Measurements from ENCODE around the gene CELF6.
A peak's percentile ranks its signal among the peaks of the same experiment; 100 is the strongest.
"Not testable (repeated sequence)": the region's sequence is repeated elsewhere in the genome, so short reads cannot be mapped to it uniquely, and the experiment has no call there.

The CELF6 gene

GRCh38 chr15:72315706-72316370 lies 4.1 kb downstream of the CELF6 start:
- no peak for DNase-seq (ENCODE audit: low spot score)

- no peak for DNase-seq (ENCODE audit: low spot score)
These were observed 6.1 kb downstream of the CELF6 start for GRCh38 chr15:72313881-72314280.

GRCh38 chr15:72313448-72313840 lies 6.5 kb downstream of the CELF6 start:
- no peak for DNase-seq (ENCODE audit: low spot score)

DNA sequence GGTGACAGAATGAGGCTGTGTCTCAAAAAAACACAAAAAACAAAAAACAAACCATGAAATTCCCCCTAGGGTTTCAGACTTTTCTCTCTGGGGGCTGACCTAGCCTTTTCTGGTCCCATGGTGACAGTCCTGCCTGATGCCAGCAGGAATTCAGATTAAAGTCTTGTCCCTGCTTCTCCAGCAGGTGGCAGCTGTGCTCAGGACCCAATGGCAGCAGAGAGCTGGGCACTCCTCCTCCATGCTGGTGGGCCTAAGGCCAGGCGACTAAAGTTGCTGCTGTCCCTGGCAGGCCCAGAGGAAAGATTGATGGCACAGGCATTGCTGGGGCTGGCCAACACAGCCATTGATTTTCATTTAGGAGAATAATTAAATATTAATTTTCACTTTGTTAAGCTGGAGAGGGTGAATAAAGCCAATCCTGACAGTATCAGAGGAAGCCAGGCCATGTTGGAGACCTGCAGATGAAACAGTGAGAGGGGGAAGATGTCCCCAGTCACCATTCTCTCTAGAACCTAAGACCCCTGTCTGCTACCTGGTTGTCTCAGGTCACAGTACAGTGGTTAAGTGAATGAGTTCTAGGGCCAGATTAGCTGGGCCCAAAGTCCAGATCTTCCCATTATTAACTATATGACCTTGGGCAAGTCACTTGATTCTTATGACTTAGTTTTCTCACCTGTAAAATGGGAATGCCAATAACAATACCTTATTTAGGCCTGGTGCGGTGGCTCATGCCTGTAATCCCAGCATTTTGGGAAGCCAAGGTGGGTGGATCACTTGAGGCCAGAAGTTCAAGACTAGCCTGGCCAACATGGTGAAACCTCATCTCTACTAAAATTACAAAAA lies 7.1 kb downstream of the CELF6 start:
- peak; percentile 93 for DNase-seq (ENCODE audit: low spot score)

DNA sequence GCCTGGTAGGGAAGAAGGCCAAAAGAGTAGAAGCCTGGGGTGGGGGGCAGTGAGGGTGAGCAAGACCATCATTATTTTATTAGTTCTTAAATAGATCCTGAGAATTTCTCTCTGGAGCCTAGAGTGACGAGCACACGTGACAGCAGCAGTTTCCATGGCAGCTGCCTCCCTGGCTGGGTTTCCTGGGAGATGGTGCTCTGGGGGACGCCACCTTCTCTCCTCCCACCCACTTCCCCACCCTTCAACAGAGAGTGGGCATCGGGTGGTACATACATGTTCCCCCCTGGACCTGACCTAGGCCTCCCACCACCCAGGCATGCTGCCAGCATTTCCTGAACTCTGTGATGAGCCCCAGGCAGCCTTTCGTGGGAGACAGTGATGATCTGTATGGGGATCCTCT lies 12.9 kb downstream of the CELF6 start:
- DNase-seq (ENCODE audit: low spot score): no peak

DNA sequence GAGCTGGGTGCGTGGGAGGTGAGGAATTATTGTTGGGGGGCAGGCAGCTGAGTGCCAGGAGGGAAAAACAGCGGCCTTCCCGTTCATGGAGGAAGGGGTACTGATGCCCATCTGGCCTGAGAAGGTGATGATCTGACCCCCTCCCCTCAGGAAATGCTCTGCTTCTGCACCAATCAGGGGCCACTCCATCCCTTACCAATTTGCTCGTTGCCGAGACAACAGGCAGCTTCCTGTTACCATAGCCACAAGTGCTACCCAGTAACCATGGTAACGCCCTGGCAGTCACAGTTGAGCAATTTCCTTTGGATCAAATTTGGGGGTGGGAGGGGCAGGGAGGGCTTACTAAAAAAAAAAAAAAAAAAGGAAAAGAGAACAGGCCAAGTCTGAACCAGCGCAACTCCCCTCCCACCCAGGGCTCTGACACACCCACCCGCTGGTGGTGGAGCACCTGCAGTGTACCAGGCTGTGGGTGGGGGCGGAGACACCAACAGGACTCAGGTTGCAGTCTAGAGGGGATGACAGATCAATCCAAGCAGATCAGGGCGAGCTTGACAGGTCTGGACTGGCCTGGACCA lies 13.7 kb downstream of the CELF6 start:
- DNase-seq (ENCODE audit: low spot score): no peak

GRCh38 chr15:72304596-72304995 lies 15.4 kb downstream of the CELF6 start:
- DNase-seq (ENCODE audit: low spot score): no peak

- no peak for DNase-seq (ENCODE audit: low spot score)
These were observed 17.0 kb downstream of the CELF6 start for GRCh38 chr15:72302955-72303354.

DNA sequence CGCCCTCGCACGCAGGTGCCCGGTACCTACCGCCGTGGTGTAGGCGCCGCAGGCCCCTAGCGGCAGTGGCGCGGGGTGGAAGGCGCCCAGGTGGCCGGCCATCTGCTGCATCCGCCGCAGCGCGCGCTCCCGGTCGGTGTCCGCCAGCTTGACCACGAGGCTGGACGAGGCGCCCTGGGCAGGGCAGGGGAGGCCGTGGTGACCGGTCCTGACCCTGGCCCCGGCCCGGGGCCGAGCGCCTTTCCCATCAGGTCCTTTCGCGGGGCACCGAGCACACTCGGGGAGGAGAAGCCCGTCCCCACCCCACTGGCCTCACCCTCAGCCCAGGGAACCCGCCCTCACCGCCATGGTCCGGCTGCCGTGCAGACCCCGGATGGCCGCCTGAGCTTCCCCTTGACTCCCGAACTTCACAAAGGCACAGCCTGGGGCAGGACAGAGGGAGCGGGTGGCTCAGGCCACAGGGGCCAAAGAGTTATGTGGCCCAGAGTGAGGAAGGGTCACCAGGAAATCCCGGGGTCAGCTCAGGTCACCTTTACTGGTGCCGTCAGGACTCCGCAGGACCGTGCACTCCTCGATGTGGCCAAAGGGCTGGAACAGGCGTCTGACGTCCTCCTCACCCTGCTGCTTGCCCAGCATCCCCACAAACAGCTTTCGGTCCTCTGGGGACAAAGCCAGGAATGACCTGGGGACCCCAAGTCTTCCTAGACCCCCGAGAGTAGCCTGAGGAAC lies 30.2 kb downstream of the CELF6 start:
- DNase-seq (ENCODE audit: low spot score): no peak

DNA sequence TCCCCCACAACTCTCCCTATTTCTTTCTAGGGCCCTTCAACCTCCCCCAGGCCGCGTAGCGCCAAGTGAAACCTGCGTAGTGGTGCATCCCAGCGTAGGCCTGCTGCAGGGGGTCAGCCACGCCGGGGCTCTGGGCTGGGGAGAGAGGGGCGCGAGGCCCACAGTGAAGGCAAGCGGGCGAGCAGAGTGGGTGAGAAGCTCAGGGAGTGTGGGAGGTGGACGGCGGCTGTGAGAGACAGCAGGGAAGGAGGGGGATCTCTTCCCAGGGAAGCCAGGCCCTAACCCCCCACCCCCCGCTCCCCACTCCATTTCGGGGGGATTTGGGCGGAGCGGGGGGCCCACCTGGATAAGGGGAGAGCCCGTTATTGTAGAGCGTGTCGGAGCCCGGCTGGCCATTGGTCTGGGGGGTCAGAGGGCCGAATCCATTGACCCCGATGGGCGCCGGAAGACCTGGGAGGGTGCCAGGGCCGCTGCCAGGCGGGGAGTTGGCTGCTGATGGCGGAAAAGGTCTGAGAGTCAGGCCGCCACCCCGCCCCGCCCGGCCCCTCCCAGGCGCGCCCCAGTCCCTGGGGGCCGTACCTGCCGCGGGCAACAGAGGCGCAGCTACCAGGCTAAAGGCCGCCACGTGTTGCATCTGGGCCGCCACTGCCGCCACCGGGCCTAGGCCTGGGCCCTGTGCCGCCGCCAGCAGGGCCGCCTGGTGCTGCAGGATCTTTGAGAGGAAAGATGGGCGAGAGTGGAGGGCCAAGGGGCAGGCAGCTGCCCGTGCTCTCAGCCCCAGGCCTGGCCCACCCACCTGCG lies 31.0 kb downstream of the CELF6 start:
- no peak for DNase-seq (ENCODE audit: low spot score)

GRCh38 chr15:72285927-72286516 lies 33.9 kb downstream of the CELF6 start:
- peak; percentile 85 for DNase-seq (ENCODE audit: low spot score)

GRCh38 chr15:72285402-72285801 lies 34.6 kb downstream of the CELF6 start:
- DNase-seq (ENCODE audit: low spot score): no peak

GRCh38 chr15:72284781-72285180 lies 35.2 kb downstream of the CELF6 start:
- no peak for DNase-seq (ENCODE audit: low spot score)

- no peak for DNase-seq (ENCODE audit: low spot score)
These were observed 38.2 kb downstream of the CELF6 start for GRCh38 chr15:72281713-72282112.

DNA sequence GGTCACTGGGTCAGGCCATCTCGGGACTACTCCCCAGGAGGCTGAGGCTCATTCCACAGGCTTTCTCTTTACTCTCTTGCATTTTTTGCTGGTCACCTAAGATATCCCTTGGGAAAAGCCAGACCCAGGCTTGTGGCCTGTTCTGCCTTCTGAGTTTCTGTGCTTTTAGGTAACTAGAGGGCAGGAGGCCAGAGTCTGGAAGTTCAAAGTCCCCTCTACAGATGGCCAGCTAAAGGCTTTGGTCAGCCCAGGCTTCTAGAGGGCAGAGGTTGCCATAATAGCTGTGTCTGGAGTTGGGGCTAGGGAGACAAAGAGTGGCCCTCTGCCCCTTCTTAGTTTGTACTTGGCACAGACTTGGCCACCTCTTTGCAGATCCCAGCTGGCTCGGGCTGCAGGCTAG lies 39.2 kb downstream of the CELF6 start:
- DNase-seq (ENCODE audit: low spot score): no peak

DNA sequence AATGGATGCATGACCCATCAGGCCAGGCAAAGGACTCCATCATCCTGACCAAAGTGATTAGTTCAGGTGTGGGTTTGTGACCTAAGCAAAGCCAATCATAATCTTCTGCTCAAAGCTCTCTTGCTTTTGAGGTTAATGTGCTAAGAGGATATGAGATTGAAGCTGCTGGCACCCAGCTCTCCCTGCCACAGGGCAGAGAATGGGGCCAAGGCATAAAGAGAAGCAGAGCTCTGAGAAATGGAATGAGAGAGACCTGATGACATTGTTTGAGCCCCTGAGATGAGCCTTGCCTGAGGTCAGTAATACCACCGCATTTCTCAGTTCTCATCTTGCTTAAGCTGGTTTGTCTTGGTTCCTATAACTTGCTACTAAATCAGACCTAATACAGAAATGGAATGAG lies 41.2 kb downstream of the CELF6 start:
- DNase-seq (ENCODE audit: low spot score): no peak

GRCh38 chr15:72276326-72276700 lies 43.6 kb downstream of the CELF6 start:
- no peak for DNase-seq (ENCODE audit: low spot score)

- DNase-seq (ENCODE audit: low spot score): not testable (repeated sequence)
These were observed 44.2 kb downstream of the CELF6 start for GRCh38 chr15:72275635-72276325.

DNA sequence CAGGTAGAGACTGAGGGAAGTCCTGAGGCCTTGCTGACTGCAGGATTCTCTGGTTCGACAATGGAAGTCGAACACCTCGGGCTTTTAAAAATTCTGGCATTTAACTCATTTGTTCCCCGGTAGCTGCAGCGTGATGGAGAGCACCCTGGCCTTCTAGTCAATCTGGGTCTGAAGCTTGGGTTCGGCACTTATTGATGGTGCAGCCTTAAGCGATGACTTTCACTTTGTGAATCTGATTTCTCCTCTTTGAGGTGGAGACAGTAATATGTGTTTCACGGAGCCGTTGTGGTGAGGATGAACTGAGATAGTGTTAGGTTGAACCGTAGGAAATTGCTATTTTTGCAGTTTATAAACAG lies 47.0 kb downstream of the CELF6 start:
- DNase-seq (ENCODE audit: low spot score): no peak

- peak; percentile 98 for DNase-seq (ENCODE audit: low spot score)
These were observed 47.6 kb downstream of the CELF6 start, which contains the start of gene PARP6 for GRCh38 chr15:72272213-72272996. PARP6 (minus strand) TSS chr15:72272554; CDS start chr15:72267477, 5,077 bp downstream.
